Stomach (tissue), 4 donors: ENCODE results near the gene QRICH1.

ENCODE experiments used
- EP300 ChIP-seq: sonication (generic); formaldehyde crosslinking; IDR thresholded peaks from one replicate; pipeline ENCODE4 v1.6.1; 2017; ENCODE audit warnings: antibody characterized with exemption
- POLR2A ChIP-seq, 4 donors: fragments of 450-650 bp; IDR thresholded peaks; one replicate each; pipeline ENCODE4 v1.6.1; 2016; ENCODE audit warnings: antibody characterized with exemption in 4 of 4, control low read depth in 2 of 4, mild to moderate bottlenecking in 1 of 4, moderate library complexity in 1 of 4
- POLR2AphosphoS5 ChIP-seq, 3 donors: sonication (generic); formaldehyde crosslinking; IDR thresholded peaks; one replicate each; pipeline ENCODE4 v1.6.1; 2016; ENCODE audit warnings: antibody characterized with exemption in 3 of 3
- TF ChIP-seq, protein P1 (sequence below), 7 experiments: fragments of 450-650 bp in 4 of 7; fragments of 200-600 bp in 3 of 7; sonication (generic) in 3 of 7; IDR thresholded peaks; one replicate each; pipeline ENCODE4 v1.5.1; 2016 to 2019; ENCODE audit warnings: antibody characterized with exemption in 7 of 7, control low read depth in 2 of 7, mild to moderate bottlenecking in 1 of 7

DNA sequence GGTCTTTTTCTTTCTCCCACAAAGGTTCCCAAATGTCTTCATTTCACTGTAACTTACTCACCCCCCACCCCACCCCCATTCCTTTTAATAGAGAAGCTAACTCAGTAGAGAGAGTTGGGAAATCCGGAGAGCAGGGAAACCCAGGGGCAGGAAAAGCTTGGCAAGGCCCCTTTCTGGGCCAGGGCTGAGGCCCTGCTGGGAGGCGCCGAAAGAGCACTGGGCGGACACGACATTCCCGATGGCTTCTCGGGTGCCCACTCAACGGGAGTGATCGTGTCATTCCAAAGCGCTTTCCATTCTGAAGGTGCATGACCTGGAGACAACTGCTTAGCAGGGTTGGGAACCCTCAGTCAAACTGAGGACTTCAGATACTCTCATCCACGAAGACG is 73.9 kb downstream of the QRICH1 start:
- TF ChIP-seq, protein P1, sequence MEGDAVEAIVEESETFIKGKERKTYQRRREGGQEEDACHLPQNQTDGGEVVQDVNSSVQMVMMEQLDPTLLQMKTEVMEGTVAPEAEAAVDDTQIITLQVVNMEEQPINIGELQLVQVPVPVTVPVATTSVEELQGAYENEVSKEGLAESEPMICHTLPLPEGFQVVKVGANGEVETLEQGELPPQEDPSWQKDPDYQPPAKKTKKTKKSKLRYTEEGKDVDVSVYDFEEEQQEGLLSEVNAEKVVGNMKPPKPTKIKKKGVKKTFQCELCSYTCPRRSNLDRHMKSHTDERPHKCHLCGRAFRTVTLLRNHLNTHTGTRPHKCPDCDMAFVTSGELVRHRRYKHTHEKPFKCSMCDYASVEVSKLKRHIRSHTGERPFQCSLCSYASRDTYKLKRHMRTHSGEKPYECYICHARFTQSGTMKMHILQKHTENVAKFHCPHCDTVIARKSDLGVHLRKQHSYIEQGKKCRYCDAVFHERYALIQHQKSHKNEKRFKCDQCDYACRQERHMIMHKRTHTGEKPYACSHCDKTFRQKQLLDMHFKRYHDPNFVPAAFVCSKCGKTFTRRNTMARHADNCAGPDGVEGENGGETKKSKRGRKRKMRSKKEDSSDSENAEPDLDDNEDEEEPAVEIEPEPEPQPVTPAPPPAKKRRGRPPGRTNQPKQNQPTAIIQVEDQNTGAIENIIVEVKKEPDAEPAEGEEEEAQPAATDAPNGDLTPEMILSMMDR (IDR thresholded peaks at IDR 0.05), result no peak
- TF ChIP-seq POLR2AphosphoS5 (IDR thresholded peaks at IDR 0.05), result no peak
- TF ChIP-seq POLR2A (IDR thresholded peaks at IDR 0.05), result no peak
- TF ChIP-seq EP300, result no peak
